GM08714 (cell line): ENCODE data around the gene ZBTB7C.

Experiments
- H3K4me3 ChIP-seq: fragments of 200-500 bp; sonication (Bioruptor generic); 2 replicates; pipeline ENCODE4 v1.5.1; 2014; ENCODE audit warnings: mild to moderate bottlenecking, low read length, inconsistent platforms
- ZNF274 ChIP-seq: IDR thresholded peaks from 2 replicates; pipeline ENCODE4 v1.6.1; 2012; ENCODE audit warnings: mild to moderate bottlenecking, low read depth, low read length

The ZBTB7C gene

DNA sequence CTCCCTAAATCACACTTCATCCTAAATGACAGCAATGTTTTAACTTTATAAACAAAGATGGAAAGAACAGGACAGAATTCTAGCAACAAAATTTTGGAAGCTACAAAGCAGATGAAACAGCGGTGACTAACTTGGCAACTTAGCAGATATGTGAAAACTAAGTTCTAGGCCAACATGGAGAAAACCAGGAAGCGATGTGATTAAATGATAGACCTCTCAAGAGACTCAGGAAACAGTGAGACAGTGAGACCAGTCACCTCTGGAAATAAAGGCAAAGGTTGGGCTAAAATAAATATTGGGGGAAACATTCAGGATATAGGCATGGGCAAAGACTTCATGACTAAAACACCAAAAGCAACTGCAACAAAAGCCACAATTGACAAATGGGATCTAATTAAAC is 24.4 kb upstream of the ZBTB7C start:
- TF ChIP-seq ZNF274, result no peak
- H3K4me3 ChIP-seq, result no peak overlapping the region

GRCh38 chr18:48430150-48430549 is 21.0 kb upstream of the ZBTB7C start:
- no peak for TF ChIP-seq ZNF274
- H3K4me3 ChIP-seq, result no peak overlapping the region

GRCh38 chr18:48428475-48429177 is 19.4 kb upstream of the ZBTB7C start:
- H3K4me3 ChIP-seq, result no peak overlapping the region
- TF ChIP-seq ZNF274, result no peak

DNA sequence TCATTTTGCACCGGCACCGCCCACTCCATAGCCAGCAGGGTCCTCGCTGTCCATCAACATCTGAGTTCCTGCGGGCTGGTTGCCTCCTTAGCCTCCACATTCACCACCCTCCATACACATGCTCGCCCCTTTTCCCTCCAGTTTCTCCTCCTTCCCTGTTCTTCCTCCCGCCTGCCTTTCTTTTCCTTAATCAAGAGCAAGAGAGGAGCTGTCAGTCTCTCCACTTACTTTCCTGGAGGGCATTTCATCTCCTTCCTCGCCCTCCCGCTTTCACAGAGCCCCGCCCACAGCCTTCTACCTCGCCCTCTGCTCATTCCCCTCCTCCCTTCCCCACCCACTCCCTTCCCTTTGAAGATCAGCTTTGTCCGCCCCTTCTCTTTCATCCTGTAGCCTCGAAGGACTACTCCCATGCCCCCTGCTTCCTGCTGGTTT is 13.8 kb upstream of the ZBTB7C start:
- no peak overlapping the region for H3K4me3 ChIP-seq
- TF ChIP-seq ZNF274, result no peak

DNA sequence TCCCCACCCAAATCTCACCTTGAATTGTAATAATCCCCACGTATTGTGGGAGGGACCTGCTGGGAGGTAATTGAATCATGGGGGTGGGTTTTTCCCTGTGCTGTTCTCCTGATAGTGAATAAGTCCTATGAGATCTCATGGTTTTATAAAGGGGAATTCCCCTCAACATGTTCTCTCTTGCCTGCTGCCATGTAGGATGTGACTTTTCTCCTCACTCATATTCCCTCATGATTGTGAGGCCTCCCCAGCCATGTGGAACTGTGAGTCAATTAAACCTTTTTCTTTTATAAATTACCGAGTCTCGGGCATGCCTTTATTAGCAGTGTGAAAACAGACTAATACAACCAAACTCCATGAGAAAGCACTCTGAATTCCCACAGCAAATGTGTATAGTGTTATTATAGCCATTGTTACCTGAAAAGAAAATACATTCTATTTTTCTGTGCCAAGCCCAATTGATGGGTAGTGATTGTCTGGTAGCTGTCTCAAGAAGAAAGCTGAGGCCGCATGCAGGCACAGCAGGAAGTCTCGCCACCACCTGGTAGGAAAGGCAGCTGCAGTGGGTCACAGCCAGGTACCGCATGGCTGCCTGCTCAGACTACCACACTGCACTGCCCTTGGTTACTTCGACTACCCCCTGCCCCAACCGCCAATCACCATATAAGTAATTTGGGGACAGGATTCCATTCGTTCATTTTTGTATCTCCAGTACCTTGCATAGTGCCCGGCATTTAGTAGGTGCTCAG is 10.3 kb upstream of the ZBTB7C start:
- no peak for TF ChIP-seq ZNF274
- no peak overlapping the region for H3K4me3 ChIP-seq

GRCh38 chr18:48418539-48419276 is 9.5 kb upstream of the ZBTB7C start:
- H3K4me3 ChIP-seq, result no peak overlapping the region
- TF ChIP-seq ZNF274, result no peak

DNA sequence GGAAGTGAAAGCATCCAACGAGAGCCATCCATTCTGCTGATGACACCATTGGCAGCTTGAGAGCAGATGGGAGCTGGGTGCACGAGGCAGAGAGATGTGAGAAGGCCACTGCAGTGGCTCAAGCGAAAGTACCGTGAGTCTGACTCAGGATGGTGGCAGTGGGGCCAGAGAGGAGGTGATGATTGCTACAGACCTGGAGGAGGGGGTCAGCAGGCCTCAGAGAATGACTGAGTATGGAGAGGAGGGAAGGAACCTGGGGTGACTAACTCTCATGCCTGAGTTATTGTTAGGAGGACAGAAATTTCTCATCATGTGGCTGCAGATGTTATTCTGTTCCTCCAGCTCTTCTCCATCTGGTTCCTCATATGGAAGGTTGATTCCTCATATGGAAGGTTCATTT is 8.8 kb upstream of the ZBTB7C start:
- no peak for TF ChIP-seq ZNF274
- no peak overlapping the region for H3K4me3 ChIP-seq

DNA sequence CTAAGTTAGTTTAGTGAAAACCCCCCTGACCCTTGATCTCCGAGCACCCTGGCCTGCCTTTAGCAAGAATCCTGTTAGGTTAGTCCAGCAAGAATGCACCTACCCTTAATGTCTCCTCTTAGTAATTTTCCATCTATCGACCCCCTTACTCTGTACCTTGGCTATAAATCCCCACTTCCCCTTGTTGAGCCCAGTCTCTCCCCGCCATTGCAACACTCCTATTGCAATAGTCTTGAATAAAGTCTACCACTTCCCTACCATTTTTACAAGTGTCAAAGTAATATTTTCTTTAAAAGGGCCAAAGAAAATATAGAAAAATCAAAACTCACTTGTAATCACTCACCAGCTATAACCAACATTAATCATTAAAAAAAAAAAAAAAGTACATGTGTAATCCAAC is 4.2 kb upstream of the ZBTB7C start:
- TF ChIP-seq ZNF274, result no peak
- H3K4me3 ChIP-seq, result no peak overlapping the region

DNA sequence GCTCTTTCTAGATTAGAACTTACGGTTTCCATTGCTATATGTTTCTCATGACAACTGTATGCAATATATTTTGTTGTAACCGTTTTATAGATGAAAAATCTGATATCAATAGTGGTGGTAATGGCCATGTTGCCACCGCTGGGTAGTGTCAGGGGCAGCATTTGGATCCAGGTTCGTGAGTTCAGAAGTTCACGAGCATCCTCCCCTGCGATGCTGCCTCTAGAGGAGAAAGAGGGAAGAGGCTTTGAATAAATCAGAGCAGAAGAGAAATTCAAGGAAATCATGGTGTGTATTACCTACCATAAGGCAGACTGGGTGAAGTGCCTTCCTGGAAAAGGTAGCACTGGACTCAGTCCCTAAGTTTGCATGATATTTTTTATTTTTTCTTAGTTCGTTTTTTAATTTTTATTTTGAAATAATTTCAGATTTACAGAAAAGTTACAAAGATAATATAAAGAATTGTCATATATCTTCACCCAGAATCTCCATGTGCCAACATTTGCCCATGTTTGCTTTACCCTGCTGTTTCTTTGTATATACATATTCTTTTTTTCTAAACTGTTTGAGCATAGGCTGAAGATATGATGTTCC is 3.3 kb upstream of the ZBTB7C start:
- TF ChIP-seq ZNF274, result no peak
- H3K4me3 ChIP-seq, result no peak overlapping the region

- TF ChIP-seq ZNF274, result no peak
- H3K4me3 ChIP-seq, result peak overlapping the region; percentile 67
Observed at GRCh38 chr18:48410095-48410920, 1.1 kb upstream of the ZBTB7C start.

GRCh38 chr18:48409591-48410094 is 460 bp upstream of the ZBTB7C start:
- TF ChIP-seq ZNF274, result no peak
- peak overlapping the region; percentile 67 for H3K4me3 ChIP-seq

DNA sequence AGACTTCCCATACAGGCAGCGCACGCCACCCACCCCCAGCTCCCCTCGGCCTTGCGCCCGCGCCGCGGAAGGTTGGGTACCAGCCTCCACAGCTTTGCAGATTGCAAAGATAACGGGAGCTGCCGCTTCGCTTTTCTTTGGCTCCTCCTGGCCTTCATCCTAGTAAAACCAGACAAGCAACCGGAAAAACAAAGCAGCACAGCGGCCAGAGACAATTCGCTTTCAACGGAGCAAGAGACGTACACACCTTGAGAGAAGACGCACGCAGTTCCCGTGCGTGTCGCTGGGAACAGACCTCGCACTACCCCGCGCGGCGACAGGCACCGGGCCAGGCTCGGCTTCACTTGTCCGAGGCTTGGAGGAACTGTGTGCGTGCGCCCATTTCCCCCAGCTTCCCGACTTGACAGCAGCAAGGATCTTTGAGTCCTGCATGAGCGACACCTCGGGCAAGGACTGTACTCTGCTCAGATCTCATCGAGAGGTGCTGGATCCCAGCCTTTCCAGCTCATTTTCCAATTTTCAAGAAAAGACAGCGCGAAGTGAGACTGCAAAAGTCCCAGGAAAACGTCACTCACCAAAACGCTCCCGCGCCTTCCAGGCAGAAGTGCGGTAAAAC is 964 bp downstream of the ZBTB7C start:
- TF ChIP-seq ZNF274, result no peak
- no peak overlapping the region for H3K4me3 ChIP-seq

DNA sequence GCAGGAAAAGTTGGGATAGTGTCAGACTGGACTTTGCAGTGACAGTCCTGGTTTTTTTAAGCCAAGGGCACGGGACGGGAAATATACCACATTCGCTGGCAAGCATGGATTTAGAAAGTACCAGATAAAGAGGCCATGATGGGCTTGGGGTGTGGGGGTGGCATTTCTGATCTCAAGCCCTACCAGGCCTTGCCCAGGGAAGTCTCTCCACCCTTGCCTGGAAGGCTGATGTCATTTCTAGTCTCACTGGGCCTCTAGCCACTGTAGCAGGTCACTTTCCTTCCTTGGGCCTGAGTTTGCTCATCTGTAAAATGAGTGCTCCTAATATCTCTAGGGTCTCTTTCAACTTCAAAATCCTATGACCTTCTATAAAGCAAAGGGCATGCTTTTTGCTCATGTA is 1.8 kb downstream of the ZBTB7C start:
- TF ChIP-seq ZNF274, result no peak
- no peak overlapping the region for H3K4me3 ChIP-seq
